Suprapubic skin (tissue), 4 donors: Measurements from ENCODE around the gene KRT12. TPM values are rescaled to one million over a fixed set of nuclear protein-coding genes. Genes with fewer than 3 reads are reported as not detected.

Source experiments
- DNase-seq, 2 donors: peaks; one replicate each; pipeline ENCODE4 v3.0.0-alpha.2; 2019; ENCODE audit warnings: low spot score in 2 of 2
- H3K27ac ChIP-seq: fragments of 200-600 bp; sonication (generic); one replicate; pipeline ENCODE4 v1.5.1; 2019
- H3K27me3 ChIP-seq: fragments of 200-600 bp; sonication (generic); one replicate; pipeline ENCODE4 v1.5.1; 2019
- H3K36me3 ChIP-seq: fragments of 200-600 bp; sonication (generic); one replicate; pipeline ENCODE4 v1.5.1; 2019
- H3K4me1 ChIP-seq: fragments of 200-600 bp; sonication (generic); one replicate; pipeline ENCODE4 v1.5.1; 2019
- H3K4me3 ChIP-seq: fragments of 200-600 bp; sonication (generic); one replicate; pipeline ENCODE4 v1.5.1; 2019; ENCODE audit warnings: mild to moderate bottlenecking
- H3K9me3 ChIP-seq: fragments of 200-600 bp; sonication (generic); one replicate; pipeline ENCODE4 v1.5.1; 2019
- CTCF ChIP-seq, 2 donors: fragments of 200-600 bp in 1 of 2; fragments of 450-650 bp in 1 of 2; sonication (generic) in 1 of 2; IDR thresholded peaks; one replicate each; pipeline ENCODE4 v1.5.1; 2016 to 2019; ENCODE audit warnings: antibody characterized with exemption in 2 of 2, mild to moderate bottlenecking in 1 of 2, moderate library complexity in 1 of 2
- EP300 ChIP-seq: sonication (generic); formaldehyde crosslinking; IDR thresholded peaks from one replicate; pipeline ENCODE4 v1.6.1; 2017; ENCODE audit warnings: antibody characterized with exemption
- POLR2A ChIP-seq, 2 donors: fragments of 450-650 bp; IDR thresholded peaks; one replicate each; pipeline ENCODE4 v1.6.1; 2017; ENCODE audit warnings: antibody characterized with exemption in 2 of 2, mild to moderate bottlenecking in 2 of 2, moderate library complexity in 2 of 2
- POLR2AphosphoS5 ChIP-seq, 3 donors: sonication (generic); formaldehyde crosslinking; IDR thresholded peaks; one replicate each; pipeline ENCODE4 v1.6.1; 2017; ENCODE audit warnings: antibody characterized with exemption in 3 of 3
- WGBS: methylation state at CpG from one replicate; pipeline ENCODE4 v1.1.5; 2018; 5-methylcytosine and 5-hydroxymethylcytosine counted together
- total RNA-seq, 4 donors: library from RNA; depleted of rRNA; stranded (reverse); fragments of >200 nt; gene quantifications; one replicate each; pipeline ENCODE4 v1.1.0, GENCODE V29; 2016

The KRT12 gene
- total RNA-seq, 4 donors from 2014 or later: not detected

GRCh38 chr17:40895106-40895730, 28.2 kb upstream of the KRT12 start:
- no peaks in the 10 kb centered on the region for H3K9me3 ChIP-seq
- no peaks in the 10 kb centered on the region for H3K4me1 ChIP-seq
- H3K27ac ChIP-seq: no peak overlapping the region
- H3K36me3 ChIP-seq: no peaks in the 10 kb centered on the region
- TF ChIP-seq POLR2A (IDR thresholded peaks at IDR 0.05) (no peak), EP300 (no peak), POLR2AphosphoS5 (IDR thresholded peaks at IDR 0.05) (no peak), CTCF (IDR thresholded peaks at IDR 0.05) (no peak)
- H3K27me3 ChIP-seq: peaks cover 4% of the 10 kb centered on the region
- no peak overlapping the region for H3K4me3 ChIP-seq
- no peak for DNase-seq
- 63% methylated on average over 9 of the region's 9 CpGs for WGBS

DNA sequence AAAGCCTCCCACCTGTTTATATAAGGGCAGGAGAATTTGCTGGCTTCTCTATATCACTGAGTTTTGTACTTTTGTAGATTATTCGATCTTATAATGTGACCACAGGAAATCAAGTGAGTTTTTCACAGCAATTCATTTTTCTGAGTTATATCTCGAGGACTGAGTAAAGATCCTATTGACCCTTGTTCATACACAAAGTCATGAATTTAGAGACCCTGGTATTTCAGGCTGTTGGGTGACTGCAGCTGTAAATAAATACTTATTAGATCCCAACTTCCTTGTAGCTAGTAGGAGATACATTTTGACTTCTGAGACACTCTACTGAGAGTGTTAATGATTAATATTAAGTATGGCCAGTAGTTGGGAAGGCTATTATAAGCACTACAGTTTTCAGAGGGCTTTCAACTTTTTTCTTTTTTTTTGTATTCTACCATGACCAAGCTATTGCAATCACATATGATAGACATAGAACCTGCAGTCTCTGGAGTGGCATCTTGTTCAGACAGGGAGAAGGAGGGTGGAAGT, 21.2 kb upstream of the KRT12 start:
- peaks cover 15% of the 10 kb centered on the region for H3K27me3 ChIP-seq
- 91% methylated on average over 2 of the region's 2 CpGs for WGBS
- H3K4me3 ChIP-seq: no peak overlapping the region
- TF ChIP-seq EP300 (no peak), POLR2A (IDR thresholded peaks at IDR 0.05) (no peak), POLR2AphosphoS5 (IDR thresholded peaks at IDR 0.05) (no peak)
- no peaks in the 10 kb centered on the region for H3K4me1 ChIP-seq
- H3K27ac ChIP-seq: no peak overlapping the region
- no peaks in the 10 kb centered on the region for H3K36me3 ChIP-seq
- H3K9me3 ChIP-seq: no peaks in the 10 kb centered on the region
- DNase-seq: no peak

DNA sequence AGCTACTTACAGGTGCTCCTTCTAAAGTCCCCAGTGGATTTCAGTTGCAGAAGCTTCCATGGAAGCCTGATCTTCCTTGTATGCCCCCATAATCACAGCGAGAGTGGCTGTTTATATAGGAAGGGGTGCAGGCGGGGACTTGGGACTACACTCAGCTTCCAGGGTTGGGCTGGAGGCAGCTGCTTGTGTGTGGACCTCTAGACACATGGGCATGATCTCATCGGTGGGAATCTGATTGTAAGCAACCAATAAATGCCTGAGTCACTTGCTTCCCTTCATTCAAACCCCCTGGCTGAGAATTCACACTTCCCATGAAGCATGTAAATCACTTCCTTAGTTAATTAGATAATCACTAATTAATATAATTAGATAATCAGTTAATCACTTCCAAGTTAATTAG, 19.1 kb upstream of the KRT12 start:
- no peak for DNase-seq
- no peak overlapping the region for H3K27ac ChIP-seq
- no peaks in the 10 kb centered on the region for H3K4me1 ChIP-seq
- H3K9me3 ChIP-seq: no peaks in the 10 kb centered on the region
- H3K4me3 ChIP-seq: no peak overlapping the region
- H3K36me3 ChIP-seq: no peaks in the 10 kb centered on the region
- TF ChIP-seq POLR2AphosphoS5 (IDR thresholded peaks at IDR 0.05) (no peak), EP300 (no peak), POLR2A (IDR thresholded peaks at IDR 0.05) (no peak), CTCF (IDR thresholded peaks at IDR 0.05) (no peak)
- peaks cover 15% of the 10 kb centered on the region for H3K27me3 ChIP-seq
- 72% methylated on average over 3 of the region's 3 CpGs for WGBS

DNA sequence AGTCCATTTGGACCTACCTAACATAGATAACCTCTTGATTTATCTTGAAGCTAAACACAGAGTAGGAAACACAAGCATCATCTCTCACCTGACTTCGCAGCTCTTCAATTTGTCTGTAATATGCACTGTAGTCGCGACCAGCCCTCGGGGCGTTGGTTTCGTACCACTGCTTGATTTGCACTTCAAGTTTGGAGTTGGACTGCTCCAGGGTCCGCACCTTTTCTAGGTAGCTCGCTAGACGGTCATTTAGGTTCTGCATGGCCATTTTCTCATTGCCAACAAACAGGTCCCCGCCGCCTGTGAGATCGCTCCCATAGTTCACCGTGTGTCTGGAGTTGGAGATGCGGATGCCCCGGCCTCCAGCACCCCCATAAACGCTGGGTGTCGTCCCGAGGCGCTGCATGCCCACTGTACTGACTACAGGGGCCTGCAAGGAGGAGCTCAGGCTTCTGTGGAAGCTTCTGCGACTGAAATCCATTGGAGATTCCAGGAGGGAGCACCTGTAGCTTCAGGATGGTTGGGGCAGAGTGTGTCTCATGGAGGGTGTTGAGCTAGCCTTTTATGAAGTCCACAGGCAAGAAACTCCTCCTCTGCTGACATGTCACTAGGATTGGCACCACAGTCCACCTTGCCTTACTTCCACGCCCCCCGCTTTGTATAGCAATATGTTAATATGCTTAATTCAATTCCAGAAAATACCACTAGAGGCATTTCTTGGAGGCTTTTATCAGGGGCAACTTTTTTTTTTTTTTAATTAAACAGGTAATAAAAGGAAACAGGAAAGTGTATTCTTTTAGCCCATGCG, 17.9 kb upstream of the KRT12 start, which contains the start of gene KRT20:
Gene KRT20 (minus strand): TSS at position 535 of the 805 bp plus-strand sequence. CDS start 57 bp downstream, at position 478.
- Histone ChIP-seq H3K36me3 (no peaks in the 10 kb centered on the region), H3K9me3 (no peaks in the 10 kb centered on the region), H3K27ac (no peak within 1 kb of the TSS), H3K4me1 (no peaks in the 10 kb centered on the region), H3K4me3 (no peak within 1 kb of the TSS), H3K27me3 (peaks cover 15% of the 10 kb centered on the region)
- 92% methylated on average over 23 of the region's 23 CpGs for WGBS
- TF ChIP-seq POLR2A (IDR thresholded peaks at IDR 0.05): no peak
- TF ChIP-seq CTCF (IDR thresholded peaks at IDR 0.05): peak in 1 of 2 donors; percentile 6
- TF ChIP-seq POLR2AphosphoS5 (IDR thresholded peaks at IDR 0.05): no peak
- DNase-seq: no peak

GRCh38 chr17:40883626-40884334, 16.8 kb upstream of the KRT12 start:
- Histone ChIP-seq H3K4me1 (no peaks in the 10 kb centered on the region), H3K27me3 (peaks cover 15% of the 10 kb centered on the region), H3K36me3 (no peaks in the 10 kb centered on the region), H3K27ac (no peak overlapping the region), H3K4me3 (no peak overlapping the region), H3K9me3 (no peaks in the 10 kb centered on the region)
- WGBS: 88% methylated on average over 7 of the region's 7 CpGs
- no peak for TF ChIP-seq POLR2AphosphoS5 (IDR thresholded peaks at IDR 0.05)
- no peak for DNase-seq

- DNase-seq: no peak
- Histone ChIP-seq H3K27ac (no peak overlapping the region), H3K27me3 (peaks cover 13% of the 10 kb centered on the region), H3K9me3 (no peaks in the 10 kb centered on the region), H3K4me1 (no peaks in the 10 kb centered on the region), H3K36me3 (no peaks in the 10 kb centered on the region), H3K4me3 (no peak overlapping the region)
- WGBS: 72% methylated on average over 1 of the region's 1 CpG
- TF ChIP-seq POLR2A (IDR thresholded peaks at IDR 0.05) (no peak), CTCF (IDR thresholded peaks at IDR 0.05) (no peak), EP300 (no peak), POLR2AphosphoS5 (IDR thresholded peaks at IDR 0.05) (no peak)
Observed at GRCh38 chr17:40883031-40883430, 16.0 kb upstream of the KRT12 start.
